PFSK-1 (cell line): Measurements from ENCODE around the gene NDRG2.

Source experiments
- FOXP2 ChIP-seq: optimal IDR thresholded peaks from 2 replicates; pipeline ENCODE3; 2011; ENCODE audit warnings: borderline replicate concordance, control low read depth, inconsistent platforms; ENCODE audit not compliant: insufficient read depth; ENCODE audit errors: extremely low read length, extremely low read depth
- POLR2AphosphoS5 ChIP-seq: IDR thresholded peaks from 2 replicates; pipeline ENCODE4 v1.6.1; 2012; ENCODE audit warnings: low read depth, mild to moderate bottlenecking, control low read depth, low read length, moderate library complexity
- REST ChIP-seq, 2 experiments: IDR thresholded peaks; 2 replicates each; pipeline versions ENCODE4 v1.6.1 to v1.8.0; 2011 to 2012; ENCODE audit warnings: low read depth in 2 of 2, low read length in 2 of 2, control low read depth in 1 of 2, inconsistent platforms in 1 of 2, mild to moderate bottlenecking in 1 of 2, moderate library complexity in 1 of 2; ENCODE audit not compliant: insufficient read depth in 1 of 2
- SIN3A ChIP-seq: IDR thresholded peaks from 2 replicates; pipeline ENCODE4 v1.6.1; 2012; ENCODE audit warnings: mild to moderate bottlenecking, low read length, moderate library complexity, borderline replicate concordance; ENCODE audit not compliant: insufficient read depth
- TAF1 ChIP-seq: IDR thresholded peaks from 2 replicates; pipeline ENCODE4 v1.6.1; 2012; ENCODE audit warnings: low read length, control low read depth, borderline replicate concordance; ENCODE audit not compliant: insufficient read depth

DNA sequence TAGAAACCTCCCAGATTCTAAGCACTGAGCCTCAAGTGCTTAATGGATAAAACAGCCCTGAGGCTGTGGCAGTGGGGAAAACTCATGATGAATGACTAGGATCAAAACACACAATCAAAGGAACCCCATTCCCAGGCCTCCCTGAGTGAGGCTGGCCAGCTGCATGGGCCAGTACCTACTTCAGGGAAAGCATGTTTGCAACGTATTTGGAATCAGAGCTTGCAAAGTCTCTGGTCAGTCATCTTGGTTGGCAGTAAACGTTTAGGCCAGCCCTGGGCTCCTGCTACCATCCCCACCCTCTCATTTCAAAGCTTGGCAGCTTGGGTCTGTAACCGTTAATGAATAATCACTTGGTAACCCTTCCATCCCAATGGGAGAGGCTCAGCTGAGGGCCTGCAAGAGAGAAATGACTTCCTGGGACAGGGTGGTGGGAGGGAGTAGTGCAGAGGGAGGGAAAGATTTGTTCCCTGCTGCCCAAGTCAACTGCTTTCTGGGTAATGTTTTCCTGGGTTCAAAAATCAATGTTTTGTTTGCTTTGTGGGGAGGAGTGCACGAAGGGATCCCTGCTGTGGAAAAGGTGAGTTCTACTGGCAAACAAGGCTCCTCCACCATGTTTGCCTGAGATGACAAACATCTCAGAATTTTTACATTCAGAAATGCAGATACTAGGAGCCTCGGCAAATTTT lies 30.7 kb upstream of the NDRG2 start:
- TF ChIP-seq POLR2AphosphoS5 (no peak), SIN3A (no peak), REST (IDR thresholded peaks at IDR 0.05; ENCODE audit: insufficient read depth in 1 of 2, low read depth in 2 of 2, low read length in 2 of 2) (no peak), TAF1 (no peak), FOXP2 (no peak)
